ENCODE data around the gene NACC2.
A peak's percentile ranks its signal among the peaks of the same experiment; 100 is the strongest.

NACC2 gene

DNA sequence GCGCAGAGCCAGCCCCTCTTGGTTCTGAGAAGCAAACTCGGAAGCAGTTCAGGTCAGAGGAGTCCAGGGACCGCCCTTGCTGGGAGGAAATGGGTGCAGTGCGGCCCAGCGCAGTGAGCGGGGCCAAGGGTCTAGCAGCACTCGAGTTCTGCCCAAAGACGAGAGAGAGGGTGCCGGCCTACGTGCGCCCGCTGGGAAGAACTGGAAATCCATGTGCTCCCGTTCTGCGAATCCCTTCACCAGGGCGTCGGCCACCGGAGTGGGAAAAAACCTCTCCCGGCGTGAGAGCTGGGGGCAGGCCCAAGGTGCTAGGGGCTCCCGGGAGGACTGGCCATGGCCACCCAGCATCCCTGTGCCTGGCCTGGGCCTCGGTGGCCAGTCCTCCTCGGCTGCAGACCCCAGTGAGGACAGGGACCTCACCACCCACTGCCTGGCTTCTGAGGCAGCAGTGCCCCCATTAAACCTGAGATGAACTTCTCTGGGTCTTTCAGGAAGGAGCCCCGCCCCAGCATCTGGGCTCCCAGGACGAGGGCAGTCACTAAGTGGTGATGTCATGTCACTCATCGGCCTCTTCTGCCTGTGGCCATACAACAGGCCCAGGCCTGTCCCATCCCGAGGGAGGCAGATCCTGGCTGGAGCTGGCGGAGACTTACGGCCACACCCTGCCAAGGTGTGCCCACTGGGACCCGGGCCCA lies 13.0 kb upstream of the NACC2 start (continued):
- TF ChIP-seq, protein P1, sequence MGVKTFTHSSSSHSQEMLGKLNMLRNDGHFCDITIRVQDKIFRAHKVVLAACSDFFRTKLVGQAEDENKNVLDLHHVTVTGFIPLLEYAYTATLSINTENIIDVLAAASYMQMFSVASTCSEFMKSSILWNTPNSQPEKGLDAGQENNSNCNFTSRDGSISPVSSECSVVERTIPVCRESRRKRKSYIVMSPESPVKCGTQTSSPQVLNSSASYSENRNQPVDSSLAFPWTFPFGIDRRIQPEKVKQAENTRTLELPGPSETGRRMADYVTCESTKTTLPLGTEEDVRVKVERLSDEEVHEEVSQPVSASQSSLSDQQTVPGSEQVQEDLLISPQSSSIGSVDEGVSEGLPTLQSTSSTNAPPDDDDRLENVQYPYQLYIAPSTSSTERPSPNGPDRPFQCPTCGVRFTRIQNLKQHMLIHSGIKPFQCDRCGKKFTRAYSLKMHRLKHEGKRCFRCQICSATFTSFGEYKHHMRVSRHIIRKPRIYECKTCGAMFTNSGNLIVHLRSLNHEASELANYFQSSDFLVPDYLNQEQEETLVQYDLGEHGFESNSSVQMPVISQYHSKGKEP (tag by site-specific recombination; IDR thresholded peaks at IDR 0.05), result no peak
- TF ChIP-seq ZNF560 (tag by site-specific recombination; IDR thresholded peaks at IDR 0.05; ENCODE audit: borderline replicate concordance), result no peak
- TF ChIP-seq ZNF24 (tag by site-specific recombination; IDR thresholded peaks at IDR 0.05), result 0 out of 2 replicates have a peak, but pooled peaks have one; percentile 57
- TF ChIP-seq, protein P2, sequence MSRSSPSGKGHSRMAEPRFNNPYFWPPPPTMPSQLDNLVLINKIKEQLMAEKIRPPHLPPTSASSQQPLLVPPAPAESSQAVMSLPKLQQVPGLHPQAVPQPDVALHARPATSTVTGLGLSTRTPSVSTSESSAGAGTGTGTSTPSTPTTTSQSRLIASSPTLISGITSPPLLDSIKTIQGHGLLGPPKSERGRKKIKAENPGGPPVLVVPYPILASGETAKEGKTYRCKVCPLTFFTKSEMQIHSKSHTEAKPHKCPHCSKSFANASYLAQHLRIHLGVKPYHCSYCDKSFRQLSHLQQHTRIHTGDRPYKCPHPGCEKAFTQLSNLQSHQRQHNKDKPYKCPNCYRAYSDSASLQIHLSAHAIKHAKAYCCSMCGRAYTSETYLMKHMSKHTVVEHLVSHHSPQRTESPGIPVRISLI (tag by site-specific recombination; IDR thresholded peaks at IDR 0.05), result no peak
- TF ChIP-seq, protein P3, sequence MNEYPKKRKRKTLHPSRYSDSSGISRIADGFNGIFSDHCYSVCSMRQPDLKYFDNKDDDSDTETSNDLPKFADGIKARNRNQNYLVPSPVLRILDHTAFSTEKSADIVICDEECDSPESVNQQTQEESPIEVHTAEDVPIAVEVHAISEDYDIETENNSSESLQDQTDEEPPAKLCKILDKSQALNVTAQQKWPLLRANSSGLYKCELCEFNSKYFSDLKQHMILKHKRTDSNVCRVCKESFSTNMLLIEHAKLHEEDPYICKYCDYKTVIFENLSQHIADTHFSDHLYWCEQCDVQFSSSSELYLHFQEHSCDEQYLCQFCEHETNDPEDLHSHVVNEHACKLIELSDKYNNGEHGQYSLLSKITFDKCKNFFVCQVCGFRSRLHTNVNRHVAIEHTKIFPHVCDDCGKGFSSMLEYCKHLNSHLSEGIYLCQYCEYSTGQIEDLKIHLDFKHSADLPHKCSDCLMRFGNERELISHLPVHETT (tag by site-specific recombination; IDR thresholded peaks at IDR 0.05), result peak; percentile 36; the same call in 1 of the 2 replicates
- no peak for TF ChIP-seq TCF7L2 (IDR thresholded peaks at IDR 0.05; ENCODE audit: borderline replicate concordance, low read depth, low read length)
- TF ChIP-seq ZNF433 (tag by site-specific recombination; IDR thresholded peaks at IDR 0.05; ENCODE audit: low read depth), result no peak
- peak; percentile 67 for TF ChIP-seq ZIC2 (tag by site-specific recombination; IDR thresholded peaks at IDR 0.05)
- TF ChIP-seq, protein P4, sequence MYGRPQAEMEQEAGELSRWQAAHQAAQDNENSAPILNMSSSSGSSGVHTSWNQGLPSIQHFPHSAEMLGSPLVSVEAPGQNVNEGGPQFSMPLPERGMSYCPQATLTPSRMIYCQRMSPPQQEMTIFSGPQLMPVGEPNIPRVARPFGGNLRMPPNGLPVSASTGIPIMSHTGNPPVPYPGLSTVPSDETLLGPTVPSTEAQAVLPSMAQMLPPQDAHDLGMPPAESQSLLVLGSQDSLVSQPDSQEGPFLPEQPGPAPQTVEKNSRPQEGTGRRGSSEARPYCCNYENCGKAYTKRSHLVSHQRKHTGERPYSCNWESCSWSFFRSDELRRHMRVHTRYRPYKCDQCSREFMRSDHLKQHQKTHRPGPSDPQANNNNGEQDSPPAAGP (tag by site-specific recombination; IDR thresholded peaks at IDR 0.05), result peak; percentile 97
- TF ChIP-seq ZNF768 (tag by site-specific recombination; IDR thresholded peaks at IDR 0.05), result no peak
- TF ChIP-seq ZNF18 (tag by site-specific recombination; IDR thresholded peaks at IDR 0.05), result no peak
- no peak for TF ChIP-seq GLI2 (tag by site-specific recombination; IDR thresholded peaks at IDR 0.05; ENCODE audit: borderline replicate concordance, low read depth)
- no peak for TF ChIP-seq ZNF791 (tag by site-specific recombination; IDR thresholded peaks at IDR 0.05)
- TF ChIP-seq ZNF398 (tag by site-specific recombination; IDR thresholded peaks at IDR 0.05), result no peak
- TF ChIP-seq KLF7 (tag by site-specific recombination; IDR thresholded peaks at IDR 0.05; ENCODE audit: borderline replicate concordance), result peak; percentile 97
- no peak for TF ChIP-seq ZNF571 (tag by site-specific recombination; IDR thresholded peaks at IDR 0.05)
- TF ChIP-seq ZNF37A (tag by site-specific recombination; IDR thresholded peaks at IDR 0.05), result no peak
- TF ChIP-seq ZNF138 (tag by site-specific recombination; IDR thresholded peaks at IDR 0.05; ENCODE audit: borderline replicate concordance), result no peak
- TF ChIP-seq ZFHX2 (tag by site-specific recombination; conservative IDR thresholded peaks at IDR 0.05), result peak; percentile 12; the same call in 1 of the 2 replicates
- TF ChIP-seq ZNF596 (tag by site-specific recombination; IDR thresholded peaks at IDR 0.05), result no peak
- TF ChIP-seq ZNF214 (tag by site-specific recombination; IDR thresholded peaks at IDR 0.05; ENCODE audit: borderline replicate concordance), result no peak
- no peak; the same call in 1 of the 2 replicates for TF ChIP-seq ZNF394 (tag by site-specific recombination; IDR thresholded peaks at IDR 0.05; ENCODE audit: borderline replicate concordance)
- no peak for TF ChIP-seq ZNF274 (IDR thresholded peaks at IDR 0.05; ENCODE audit: low read length)
- TF ChIP-seq ZNF274 (tag by site-specific recombination; IDR thresholded peaks at IDR 0.05; ENCODE audit: borderline replicate concordance), result no peak
- peak; percentile 69 for TF ChIP-seq SP7 (tag by site-specific recombination; IDR thresholded peaks at IDR 0.05)
- no peak for TF ChIP-seq ZNF677 (tag by site-specific recombination; IDR thresholded peaks at IDR 0.05)
- TF ChIP-seq, protein P5, sequence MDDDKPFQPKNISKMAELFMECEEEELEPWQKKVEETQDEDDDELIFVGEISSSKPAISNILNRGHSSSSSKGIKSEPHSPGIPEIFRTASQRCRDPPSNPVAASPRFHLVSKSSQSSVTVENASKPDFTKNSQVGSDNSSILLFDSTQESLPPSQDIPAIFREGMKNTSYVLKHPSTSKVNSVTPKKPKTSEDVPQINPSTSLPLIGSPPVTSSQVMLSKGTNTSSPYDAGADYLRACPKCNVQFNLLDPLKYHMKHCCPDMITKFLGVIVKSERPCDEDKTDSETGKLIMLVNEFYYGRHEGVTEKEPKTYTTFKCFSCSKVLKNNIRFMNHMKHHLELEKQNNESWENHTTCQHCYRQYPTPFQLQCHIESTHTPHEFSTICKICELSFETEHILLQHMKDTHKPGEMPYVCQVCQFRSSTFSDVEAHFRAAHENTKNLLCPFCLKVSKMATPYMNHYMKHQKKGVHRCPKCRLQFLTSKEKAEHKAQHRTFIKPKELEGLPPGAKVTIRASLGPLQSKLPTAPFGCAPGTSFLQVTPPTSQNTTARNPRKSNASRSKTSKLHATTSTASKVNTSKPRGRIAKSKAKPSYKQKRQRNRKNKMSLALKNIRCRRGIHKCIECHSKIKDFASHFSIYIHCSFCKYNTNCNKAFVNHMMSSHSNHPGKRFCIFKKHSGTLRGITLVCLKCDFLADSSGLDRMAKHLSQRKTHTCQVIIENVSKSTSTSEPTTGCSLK (tag by site-specific recombination; IDR thresholded peaks at IDR 0.05), result no peak
- TF ChIP-seq ZNF146 (tag by site-specific recombination; IDR thresholded peaks at IDR 0.05), result no peak
- TF ChIP-seq BCL11B (tag by site-specific recombination; IDR thresholded peaks at IDR 0.05; ENCODE audit: low read depth), result no peak

Data from HEK293 (cell line).